IMR-90 (cell line): ENCODE data around the gene SLC9A3. TPM values are rescaled to one million over a fixed set of nuclear protein-coding genes. Genes with fewer than 3 reads are reported as not detected.

Source experiments
- ATAC-seq: fragments of 200-7000 bp; cut with Tn5 transposase; 2 replicates; pipeline ENCODE4 v1.9.1; 2020; ENCODE audit warnings: low read depth, mild to moderate bottlenecking, moderate library complexity
- BruUV-seq: library from RNA; stranded (reverse); fragments of 400-500 nt; replicated peaks from 2 replicates; lab custom pipeline; 2021; lab: Mats Ljungman, UMichigan
- CTCF ChIA-PET: fragments of 300-600 bp; formaldehyde crosslinking; extraction: SDS; loops from one replicate; lab custom pipeline; 2021; ENCODE audit warnings: antibody characterized with exemption; lab: Yijun Ruan, JAX
- POLR2A ChIA-PET: fragments of 300-600 bp; sonication (Branson Sonifier 250); formaldehyde crosslinking; loops from one replicate; lab custom pipeline; 2022; ENCODE audit warnings: antibody characterized with exemption; ENCODE audit not compliant: unreplicated experiment; lab: Charles Lee
- DNase-seq: peaks from one replicate; pipeline ENCODE4 v3.0.0; 2013
- H2AFZ ChIP-seq: replicated peaks from 2 replicates; pipeline ENCODE3; 2013; ENCODE audit warnings: low read length, mild to moderate bottlenecking; ENCODE audit not compliant: poor library complexity
- H2AK5ac ChIP-seq: 2 replicates; pipeline ENCODE4 v1.6.1; 2013; ENCODE audit warnings: low read depth, low read length, inconsistent platforms
- H2AK9ac ChIP-seq: replicated peaks from 2 replicates; pipeline ENCODE3; 2013; ENCODE audit warnings: mild to moderate bottlenecking, low read depth, low read length, moderate library complexity; ENCODE audit not compliant: poor library complexity
- H2BK120ac ChIP-seq: 2 replicates; pipeline ENCODE4 v1.6.1; 2013; ENCODE audit warnings: low read depth, low read length, inconsistent platforms
- H2BK15ac ChIP-seq: 3 replicates; pipeline ENCODE4 v1.6.1; 2013; ENCODE audit warnings: low read depth, low read length, inconsistent platforms
- H2BK20ac ChIP-seq: 2 replicates; pipeline ENCODE4 v1.6.1; 2013; ENCODE audit warnings: low read depth, mild to moderate bottlenecking, inconsistent platforms, low read length, moderate library complexity
- H2BK5ac ChIP-seq: 2 replicates; pipeline ENCODE4 v1.6.1; 2013; ENCODE audit warnings: mild to moderate bottlenecking, low read depth, low read length, inconsistent platforms; ENCODE audit not compliant: poor library complexity, severe bottlenecking
- H3K14ac ChIP-seq: replicated peaks from 2 replicates; pipeline ENCODE4 v1.6.1; 2013; ENCODE audit warnings: low read depth, low read length, inconsistent platforms
- H3K18ac ChIP-seq: 2 replicates; pipeline ENCODE4 v1.6.1; 2013; ENCODE audit warnings: low read depth, low read length, control low read depth
- H3K23ac ChIP-seq: 2 replicates; pipeline ENCODE4 v1.6.1; 2013; ENCODE audit warnings: low read depth, low read length, inconsistent platforms
- H3K27ac ChIP-seq: 2 replicates; pipeline ENCODE4 v1.5.1; 2013; ENCODE audit warnings: mild to moderate bottlenecking, control low read depth, low read length; ENCODE audit not compliant: insufficient read depth
- H3K27me3 ChIP-seq: 2 replicates; pipeline ENCODE4 v1.6.1; 2013; ENCODE audit warnings: low read length; ENCODE audit not compliant: control insufficient read depth, insufficient read depth
- H3K36me3 ChIP-seq: 2 replicates; pipeline ENCODE4 v1.6.1; 2013; ENCODE audit warnings: low read length, mixed read lengths; ENCODE audit not compliant: control insufficient read depth, insufficient read depth
- H3K4ac ChIP-seq: 2 replicates; pipeline ENCODE4 v1.6.1; 2013; ENCODE audit warnings: low read depth, low read length, inconsistent platforms
- H3K4me1 ChIP-seq: 2 replicates; pipeline ENCODE4 v1.6.1; 2013; ENCODE audit warnings: low read length, mixed read lengths; ENCODE audit not compliant: control insufficient read depth, insufficient read depth
- H3K4me2 ChIP-seq: 2 replicates; pipeline ENCODE4 v1.6.1; 2013; ENCODE audit warnings: low read depth, mild to moderate bottlenecking, control low read depth, low read length, moderate library complexity
- H3K4me3 ChIP-seq: 2 replicates; pipeline ENCODE4 v1.5.1; 2013; ENCODE audit warnings: low read depth, mild to moderate bottlenecking, control low read depth, low read length, moderate library complexity; ENCODE audit not compliant: insufficient read depth
- H3K56ac ChIP-seq: 2 replicates; pipeline ENCODE4 v1.6.1; 2013; ENCODE audit warnings: low read length, inconsistent platforms; ENCODE audit not compliant: insufficient read depth; ENCODE audit errors: extremely low read depth
- H3K79me1 ChIP-seq, 2 experiments: 2 replicates each; pipeline ENCODE4 v1.6.1; 2013; ENCODE audit warnings: low read length in 2 of 2, inconsistent platforms in 1 of 2, low read depth in 1 of 2
- H3K9ac ChIP-seq: 2 replicates; pipeline ENCODE4 v1.6.1; 2013; ENCODE audit warnings: low read depth, low read length, control low read depth
- H3K9me1 ChIP-seq: 2 replicates; pipeline ENCODE4 v1.6.1; 2013; ENCODE audit warnings: low read length, inconsistent platforms; ENCODE audit not compliant: insufficient read depth
- H3K9me3 ChIP-seq: 2 replicates; pipeline ENCODE4 v1.6.1; 2013; ENCODE audit warnings: low read length; ENCODE audit not compliant: control insufficient read depth, insufficient read depth
- H4K20me1 ChIP-seq: 2 replicates; pipeline ENCODE4 v1.6.1; 2013; ENCODE audit warnings: low read length, inconsistent platforms; ENCODE audit not compliant: insufficient read depth
- H4K5ac ChIP-seq: 2 replicates; pipeline ENCODE4 v1.6.1; 2013; ENCODE audit warnings: mild to moderate bottlenecking, low read depth, low read length, control low read depth
- H4K8ac ChIP-seq, 2 experiments: 2 replicates each; pipeline ENCODE4 v1.6.1; 2013; ENCODE audit warnings: low read depth in 2 of 2, low read length in 2 of 2, control low read depth in 1 of 2, inconsistent platforms in 1 of 2
- H4K91ac ChIP-seq: 2 replicates; pipeline ENCODE4 v1.6.1; 2013; ENCODE audit warnings: low read depth, low read length, inconsistent platforms; ENCODE audit not compliant: insufficient read depth
- WGBS, 2 experiments: methylation state at CpG; one replicate each; pipeline versions ENCODE4 v1.1.5 to v1.1.7; 2013; ENCODE audit warnings: missing lambda C conversion rate in 2 of 2; ENCODE audit not compliant: insufficient read length in 1 of 2; ENCODE audit errors: extremely low coverage in 2 of 2; 5-methylcytosine and 5-hydroxymethylcytosine counted together
- dilution Hi-C: fragments of 300-500 bp; cut with HindIII; formaldehyde crosslinking; loops from one replicate; pipeline ENCODE4 v1.14.3; 2018; ENCODE audit warnings: low sequenced_read_pairs; ENCODE audit not compliant: unreplicated experiment
- in situ Hi-C: fragments of 300-500 bp; cut with MboI; formaldehyde crosslinking; loops from 3 replicates; pipeline ENCODE4 v1.14.3; 2019; ENCODE audit warnings: low sequenced_read_pairs, inconsistent platforms, mixed read lengths
- intact Hi-C: fragments of 100-400 bp; cut with micrococcal nuclease; formaldehyde crosslinking; loops from 2 replicates; pipeline ENCODE4 v1.10.0; 2022
- polyA plus RNA-seq, 3 experiments: library from polyadenylated mRNA; depleted of rRNA; stranded (reverse); fragments of >200 nt; gene quantifications; 2 replicates each; pipeline ENCODE4 v1.2.3, GENCODE V29; 2012; ENCODE audit warnings: low replicate concordance in 1 of 3
- total RNA-seq: library from RNA; depleted of rRNA; stranded (reverse); fragments of >200 nt; gene quantifications from 2 replicates; pipeline ENCODE4 v1.2.3, GENCODE V29; 2012
- TF ChIP-seq, protein P1 (sequence below): conservative IDR thresholded peaks from 2 replicates; pipeline ENCODE4 v1.5.1; 2012; ENCODE audit warnings: mild to moderate bottlenecking, low read depth, low read length, improper control_type of control experiment

Gene SLC9A3
- total and polyA plus RNA-seq, 2 of the 4 experiments (the other 2 are of a cell fraction): 0.72 to 1.5 TPM

DNA sequence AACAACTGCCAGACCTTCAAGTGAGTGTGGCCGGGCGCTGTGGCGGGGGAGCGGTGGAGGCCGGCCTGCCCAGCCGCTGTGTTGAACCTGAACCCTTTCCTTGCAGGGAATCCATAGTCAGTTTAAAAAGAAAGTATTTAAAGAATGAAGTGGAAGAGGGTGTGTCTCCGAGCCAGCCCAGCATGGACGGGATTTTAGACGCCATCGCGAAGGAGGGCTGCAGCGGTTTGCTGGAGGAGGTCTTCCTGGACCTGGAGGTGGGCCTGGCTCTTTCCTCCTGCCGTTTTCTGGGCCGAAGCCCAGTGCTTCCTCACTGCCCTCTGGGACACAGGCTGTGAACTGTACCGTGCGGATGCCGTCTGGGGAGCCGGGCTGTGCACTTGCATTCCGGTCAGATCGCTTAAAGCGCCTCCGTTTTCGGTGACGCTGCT, 62.2 kb downstream of the SLC9A3 start:
- Histone ChIP-seq H3K18ac (no peak overlapping the region), H2AFZ (no peak overlapping the region), H3K4ac (no peak overlapping the region), H3K9me1 (peaks cover 12% of the 10 kb centered on the region; the same call in 1 of the 2 replicates), H2BK20ac (no peak overlapping the region), H3K23ac (no peak overlapping the region), H3K14ac (no peak overlapping the region), H3K4me2 (no peak overlapping the region), H3K4me3 (no peak overlapping the region), H3K56ac (no peak overlapping the region), H3K9me3 (no peaks in the 10 kb centered on the region), H4K5ac (no peak overlapping the region), H3K36me3 (peaks cover 80% of the 10 kb centered on the region), H2AK5ac (no peak overlapping the region), H4K8ac (no peak overlapping the region), H3K79me1 (peaks cover 8 to 40% of the 10 kb centered on the region in 2 experiments), H3K9ac (no peak overlapping the region), H3K27me3 (no peaks in the 10 kb centered on the region), H2BK120ac (no peak overlapping the region), H2BK15ac (no peak overlapping the region), H3K4me1 (peaks cover 2% of the 10 kb centered on the region), H4K91ac (no peak overlapping the region), H4K20me1 (peaks cover 6% of the 10 kb centered on the region), H2BK5ac (no peak overlapping the region), H3K27ac (no peak overlapping the region), H2AK9ac (no peak overlapping the region)
- in situ Hi-C loops: no loop called here
- BruUV-seq: no TSS peak
- ChIA-PET POLR2A (no interaction called here), CTCF (no interaction called here)
- DNase-seq (no peak), ATAC-seq (no peak)
- TF ChIP-seq, protein P1, sequence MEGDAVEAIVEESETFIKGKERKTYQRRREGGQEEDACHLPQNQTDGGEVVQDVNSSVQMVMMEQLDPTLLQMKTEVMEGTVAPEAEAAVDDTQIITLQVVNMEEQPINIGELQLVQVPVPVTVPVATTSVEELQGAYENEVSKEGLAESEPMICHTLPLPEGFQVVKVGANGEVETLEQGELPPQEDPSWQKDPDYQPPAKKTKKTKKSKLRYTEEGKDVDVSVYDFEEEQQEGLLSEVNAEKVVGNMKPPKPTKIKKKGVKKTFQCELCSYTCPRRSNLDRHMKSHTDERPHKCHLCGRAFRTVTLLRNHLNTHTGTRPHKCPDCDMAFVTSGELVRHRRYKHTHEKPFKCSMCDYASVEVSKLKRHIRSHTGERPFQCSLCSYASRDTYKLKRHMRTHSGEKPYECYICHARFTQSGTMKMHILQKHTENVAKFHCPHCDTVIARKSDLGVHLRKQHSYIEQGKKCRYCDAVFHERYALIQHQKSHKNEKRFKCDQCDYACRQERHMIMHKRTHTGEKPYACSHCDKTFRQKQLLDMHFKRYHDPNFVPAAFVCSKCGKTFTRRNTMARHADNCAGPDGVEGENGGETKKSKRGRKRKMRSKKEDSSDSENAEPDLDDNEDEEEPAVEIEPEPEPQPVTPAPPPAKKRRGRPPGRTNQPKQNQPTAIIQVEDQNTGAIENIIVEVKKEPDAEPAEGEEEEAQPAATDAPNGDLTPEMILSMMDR: no peak
- dilution Hi-C loops: no loop called here
- intact Hi-C loops: no loop called here
- WGBS, 2 experiments: 99% methylated on average over 11 of the region's 24 CpGs; no CpG with 5 or more reads in 1 of the 2 experiments
